GM12875 (cell line): ENCODE data around the gene C18orf32.

ENCODE experiments used
- H3K4me3 ChIP-seq: one replicate; pipeline ENCODE4 v1.5.1; 2011; ENCODE audit warnings: low read depth, low read length, control low read depth
- CTCF ChIP-seq: IDR thresholded peaks from 2 replicates; pipeline ENCODE4 v1.5.1; 2011; ENCODE audit warnings: low read depth, mild to moderate bottlenecking, control low read depth, inconsistent platforms, low read length, moderate library complexity, borderline replicate concordance; ENCODE audit not compliant: insufficient read depth

Gene C18orf32

GRCh38 chr18:49499046-49499637 is 12.1 kb upstream of the C18orf32 start:
- no peak for TF ChIP-seq CTCF
- no peak overlapping the region for H3K4me3 ChIP-seq

- no peak overlapping the region for H3K4me3 ChIP-seq
- TF ChIP-seq CTCF: no peak
Measured at GRCh38 chr18:49495480-49495879, 8.4 kb upstream of the C18orf32 start.

GRCh38 chr18:49495076-49495475 is 8.0 kb upstream of the C18orf32 start:
- no peak for TF ChIP-seq CTCF
- no peak overlapping the region for H3K4me3 ChIP-seq

- TF ChIP-seq CTCF: no peak
- no peak overlapping the region for H3K4me3 ChIP-seq
Measured at GRCh38 chr18:49494660-49495059, 7.6 kb upstream of the C18orf32 start.

- H3K4me3 ChIP-seq: no peak overlapping the region
- TF ChIP-seq CTCF: no peak
Measured at GRCh38 chr18:49492694-49493033, 5.6 kb upstream of the C18orf32 start.

GRCh38 chr18:49491857-49492693 is 5.0 kb upstream of the C18orf32 start, which contains the start of gene RPL17:
Gene RPL17 (minus strand): TSS chr18:49492465.
- TF ChIP-seq CTCF: no peak
- peak within 1 kb of the TSS; percentile 65 for H3K4me3 ChIP-seq

- TF ChIP-seq CTCF: no peak
Measured at GRCh38 chr18:49491534-49491856, 4.5 kb upstream of the C18orf32 start.

More at GRCh38 chr18:49491534-49491856, 4.5 kb upstream of the C18orf32 start:
- peak overlapping the region; percentile 65 for H3K4me3 ChIP-seq
